Measurements from ENCODE around the gene ERO1A.
A peak's percentile ranks its signal among the peaks of the same experiment; 100 is the strongest.

ERO1A gene

GRCh38 chr14:52694761-52695480 lies 437 bp downstream of the ERO1A start:
- peak; percentile 10 to 53 for DNase-seq

- DNase-seq = no peak
These were observed 1.8 kb downstream of the ERO1A start for GRCh38 chr14:52693532-52693931.

- no peak for DNase-seq
These were observed 2.3 kb downstream of the ERO1A start for GRCh38 chr14:52693036-52693435.

GRCh38 chr14:52692248-52692962 lies 3.0 kb downstream of the ERO1A start:
- DNase-seq = no peak

- DNase-seq = no peak
These were observed 4.2 kb downstream of the ERO1A start for GRCh38 chr14:52690983-52691760.

GRCh38 chr14:52686176-52686575 lies 9.2 kb downstream of the ERO1A start:
- no peak for DNase-seq

GRCh38 chr14:52683985-52684520 lies 11.3 kb downstream of the ERO1A start:
- DNase-seq = no peak

DNA sequence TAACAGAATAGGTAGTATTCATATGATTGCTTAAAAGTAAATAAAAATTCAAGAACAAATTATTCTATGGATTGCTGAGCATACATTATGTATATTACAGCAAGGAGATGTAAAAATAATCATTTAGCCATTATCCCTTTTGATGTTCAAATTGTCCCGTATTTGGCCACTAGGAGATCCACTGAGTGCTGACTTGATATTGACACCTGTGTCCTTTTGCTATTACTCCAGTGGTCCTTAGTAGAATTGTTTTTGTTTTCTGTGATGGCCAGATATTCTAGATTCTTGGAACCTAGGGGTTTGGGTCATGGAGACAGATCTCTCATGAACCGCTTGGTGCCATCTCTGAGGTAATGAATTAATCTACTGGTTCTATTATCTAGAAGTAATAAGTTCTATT lies 16.8 kb downstream of the ERO1A start:
- no peak for DNase-seq

- DNase-seq = no peak
These were observed 31.5 kb downstream of the ERO1A start for GRCh38 chr14:52663850-52664249.

DNA sequence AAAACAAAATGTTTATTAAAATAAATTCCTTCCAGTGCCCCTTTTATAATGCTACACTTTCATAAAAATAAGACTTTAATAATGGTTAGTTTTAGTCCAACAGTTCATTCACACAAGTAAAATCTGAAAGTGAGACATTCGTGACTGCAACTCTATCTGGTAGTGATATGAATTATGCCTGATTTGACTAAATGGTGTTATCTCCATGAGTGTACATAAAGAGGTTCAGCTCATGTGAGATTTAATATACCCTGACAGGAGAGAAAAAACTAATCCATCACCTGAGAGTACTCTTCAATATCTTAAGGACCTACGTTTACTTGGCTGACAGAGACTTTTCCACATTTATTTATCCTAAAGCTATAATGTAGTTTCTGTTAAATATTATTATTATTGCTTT lies 34.0 kb downstream of the ERO1A start:
- DNase-seq = no peak

- no peak for DNase-seq
These were observed 34.5 kb downstream of the ERO1A start for GRCh38 chr14:52660832-52661231.

DNA sequence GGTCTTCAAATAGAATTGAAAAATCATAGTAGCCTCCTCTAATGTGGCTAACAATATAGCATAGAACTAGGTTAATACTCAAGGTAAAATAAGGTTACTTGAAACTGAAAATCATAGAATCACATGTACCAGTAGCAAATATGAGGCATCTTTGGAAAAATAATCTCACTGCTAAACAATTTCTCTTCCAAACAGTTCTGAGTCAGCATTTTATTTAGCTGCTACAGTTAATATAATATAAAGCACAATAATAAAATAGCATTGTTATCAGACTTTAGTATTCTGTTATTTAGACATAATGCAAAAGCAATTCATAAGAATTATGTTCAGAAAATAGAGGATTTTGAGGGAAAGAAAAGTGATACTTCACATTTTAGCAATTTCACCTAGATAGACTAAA lies 35.0 kb downstream of the ERO1A start:
- DNase-seq = no peak

DNA sequence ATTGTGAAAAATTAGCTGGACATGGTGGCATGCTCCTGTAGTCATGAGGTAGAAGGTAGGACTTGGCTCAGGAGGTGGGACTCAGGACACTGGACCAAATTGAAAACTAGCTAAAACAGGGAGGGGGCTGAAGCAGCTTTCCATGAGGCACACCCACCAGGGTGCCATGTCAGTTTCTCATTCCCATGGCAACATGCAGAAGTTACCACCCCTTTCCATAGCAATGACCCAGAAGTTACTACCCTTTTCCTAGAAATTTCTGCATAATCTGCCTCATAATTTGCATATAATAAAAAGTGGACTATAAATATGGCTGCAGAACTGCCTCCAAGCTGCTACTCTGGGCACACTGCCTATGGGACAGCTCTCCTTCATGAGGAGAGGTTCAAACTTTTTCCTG lies 38.5 kb downstream of the ERO1A start:
- DNase-seq = no peak

- no peak for DNase-seq
These were observed 44.6 kb downstream of the ERO1A start for GRCh38 chr14:52650774-52651173.

DNA sequence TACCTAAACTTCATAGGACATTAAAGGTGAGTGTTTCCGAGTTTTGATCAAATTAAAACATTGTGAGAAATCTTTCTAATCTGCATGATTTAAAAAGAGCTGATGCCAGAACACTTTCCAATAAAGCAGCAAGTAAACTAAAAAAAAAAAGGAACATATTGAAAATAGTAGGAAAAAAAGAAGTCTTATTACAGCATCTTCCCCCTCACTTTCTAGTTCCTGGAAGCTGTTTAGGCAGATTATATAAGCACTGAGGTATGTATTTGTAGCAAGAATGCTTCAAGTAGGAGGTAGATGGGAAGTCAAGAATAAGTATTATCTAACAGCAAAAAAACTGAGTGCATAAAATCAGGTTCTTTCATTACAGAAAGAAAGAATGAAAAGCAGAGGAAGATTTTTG lies 45.8 kb downstream of the ERO1A start:
- no peak for DNase-seq

GRCh38 chr14:52641745-52642144 lies 53.6 kb downstream of the ERO1A start:
- DNase-seq = no peak

GRCh38 chr14:52640137-52640536 lies 55.2 kb downstream of the ERO1A start:
- no peak for DNase-seq

DNA sequence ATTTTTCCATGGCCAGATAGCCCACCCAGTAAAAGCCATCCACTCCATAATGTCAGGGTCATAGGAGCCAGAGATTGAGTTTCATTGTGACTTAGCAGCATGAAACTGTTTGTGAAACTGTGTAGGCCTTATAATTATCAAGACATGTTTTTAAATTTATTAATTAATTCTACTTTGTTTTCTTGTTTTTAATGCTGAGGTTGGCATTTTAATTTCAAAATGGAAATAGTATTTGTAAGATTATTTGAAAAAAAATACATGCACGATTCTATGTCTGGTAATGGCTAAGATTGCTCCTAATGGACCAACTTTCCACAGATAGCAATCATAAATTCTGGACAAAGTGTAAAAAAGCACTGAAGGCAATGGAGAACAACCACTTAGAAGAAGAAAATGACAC lies 75.7 kb downstream of the ERO1A start:
- no peak for DNase-seq

DNA sequence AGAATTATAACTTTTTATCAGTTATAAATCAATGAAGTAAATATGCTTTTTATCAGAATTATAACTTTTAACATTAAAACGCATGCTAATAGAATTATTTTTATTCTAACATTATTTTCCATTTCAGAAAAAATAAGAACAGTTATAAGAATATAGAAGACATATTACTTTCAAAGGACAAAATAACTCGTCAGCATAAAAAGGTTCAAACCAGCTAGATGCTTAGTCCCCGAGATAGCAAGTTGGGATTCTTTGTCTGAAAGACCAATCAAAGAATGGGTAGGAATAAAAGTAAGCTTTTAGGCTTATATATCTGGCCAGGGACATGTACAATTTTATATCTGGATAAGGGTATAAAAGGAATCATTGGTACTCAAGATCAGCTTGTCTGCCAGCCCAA lies 76.8 kb downstream of the ERO1A start:
- no peak for DNase-seq

DNA sequence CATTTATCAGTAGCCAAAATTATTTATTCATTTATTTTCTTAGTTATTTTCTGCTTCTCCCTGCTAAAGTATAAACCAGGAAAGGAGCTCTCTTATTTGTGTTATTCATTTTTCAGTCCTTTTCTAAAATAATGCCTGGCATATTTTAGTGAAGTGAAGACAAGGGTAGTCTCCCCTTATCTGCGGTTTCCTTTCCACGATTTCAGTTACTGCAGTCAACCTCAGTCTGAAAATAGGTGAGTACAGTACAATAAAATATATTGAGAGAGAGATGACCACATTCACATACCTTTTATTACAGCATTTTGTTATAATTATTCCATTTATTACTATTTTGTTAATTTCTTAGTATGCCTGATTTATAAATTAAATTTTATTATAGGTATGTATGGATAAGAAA lies 85.2 kb downstream of the ERO1A start:
- DNase-seq = no peak

DNA sequence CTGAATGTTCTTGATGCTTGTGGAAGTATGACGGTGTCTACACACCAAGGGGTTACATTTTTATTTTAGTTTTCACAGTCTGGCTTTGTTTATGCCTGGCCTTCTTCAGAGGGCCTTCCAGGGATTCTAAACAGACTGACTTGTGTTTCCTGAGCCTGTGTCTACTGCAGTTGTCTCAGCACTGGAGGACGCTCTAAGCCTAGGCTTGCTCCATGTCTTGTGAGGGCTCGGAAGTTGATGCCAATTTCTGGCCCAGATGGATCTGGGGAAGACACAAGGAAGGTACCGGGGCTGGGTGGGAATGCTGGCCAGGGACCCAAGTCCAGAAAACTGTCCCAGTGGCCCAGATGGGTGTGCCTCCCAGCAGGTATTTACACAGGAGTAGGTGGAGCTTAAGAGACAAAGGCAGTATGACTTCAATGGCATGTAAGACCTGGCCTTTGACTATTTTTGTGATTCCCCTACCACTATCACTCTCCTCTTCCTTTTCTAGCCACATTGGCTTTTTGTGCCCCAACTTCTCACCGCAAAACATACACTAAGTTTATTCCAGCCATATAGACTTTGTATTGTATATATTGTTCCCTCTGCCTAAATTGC lies 85.8 kb downstream of the ERO1A start:
- DNase-seq = no peak

GRCh38 chr14:52607061-52607460 lies 88.3 kb downstream of the ERO1A start:
- DNase-seq = no peak

GRCh38 chr14:52602131-52602530 lies 93.2 kb downstream of the ERO1A start:
- DNase-seq = no peak

All from SHP77 (cell line).